ENCODE data around the gene ZFP42.

GRCh38 chr4:188032170-188032569 is 36.6 kb downstream of the ZFP42 start:
- TF ChIP-seq CTCF (IDR thresholded peaks at IDR 0.05), result no peak
- no peak for TF ChIP-seq POLR2A (IDR thresholded peaks at IDR 0.05)

Data from Peyer's patch (tissue), 4 donors.